ENCODE results near the gene LDB2. TPM values are rescaled to one million over a fixed set of nuclear protein-coding genes. Genes with fewer than 3 reads are reported as not detected.

Gene LDB2
- total RNA-seq, 1 donor, result 18.8 TPM

- Histone ChIP-seq H3K4me1 (ENCODE audit: insufficient read depth, low read length) (peaks cover 16% of the 10 kb centered on the region), H3K27me3 (ENCODE audit: insufficient read depth, low read length) (no peaks in the 10 kb centered on the region), H3K36me3 (ENCODE audit: insufficient read depth, low read length) (no peaks in the 10 kb centered on the region), H3K4me3 (ENCODE audit: insufficient read depth, low read length) (no peak overlapping the region), H4K20me1 (ENCODE audit: insufficient read depth, low read length) (no peaks in the 10 kb centered on the region), H3K4me2 (ENCODE audit: insufficient read depth, low read length) (no peak overlapping the region), H2AFZ (ENCODE audit: low read length) (no peak overlapping the region), H3K79me2 (ENCODE audit: insufficient read depth, low read length) (no peaks in the 10 kb centered on the region), H3K9me3 (ENCODE audit: low read depth, low read length) (no peaks in the 10 kb centered on the region), H3K27ac (ENCODE audit: low read depth, low read length) (peak overlapping the region; percentile 1)
- no peak for TF ChIP-seq CTCF (IDR thresholded peaks at IDR 0.05; ENCODE audit: extremely low read depth, low read depth, low read length)
- DNase-seq (ENCODE audit: insufficient read length, low spot score, missing footprints), result no peak
Measured at GRCh38 chr4:16608611-16609125, 289.8 kb downstream of the LDB2 start.

GRCh38 chr4:16608123-16608522, 290.3 kb downstream of the LDB2 start:
- H3K4me2 ChIP-seq (ENCODE audit: insufficient read depth, low read length), result no peak overlapping the region
- no peaks in the 10 kb centered on the region for H3K9me3 ChIP-seq (ENCODE audit: low read depth, low read length)
- H4K20me1 ChIP-seq (ENCODE audit: insufficient read depth, low read length), result no peaks in the 10 kb centered on the region
- no peaks in the 10 kb centered on the region for H3K27me3 ChIP-seq (ENCODE audit: insufficient read depth, low read length)
- H3K4me3 ChIP-seq (ENCODE audit: insufficient read depth, low read length), result no peak overlapping the region
- H3K4me1 ChIP-seq (ENCODE audit: insufficient read depth, low read length), result peaks cover 16% of the 10 kb centered on the region
- no peak overlapping the region for H2AFZ ChIP-seq (ENCODE audit: low read length)
- DNase-seq (ENCODE audit: insufficient read length, low spot score, missing footprints), result peak; percentile 52
- TF ChIP-seq CTCF (IDR thresholded peaks at IDR 0.05; ENCODE audit: extremely low read depth, low read depth, low read length), result no peak
- no peaks in the 10 kb centered on the region for H3K36me3 ChIP-seq (ENCODE audit: insufficient read depth, low read length)
- H3K27ac ChIP-seq (ENCODE audit: low read depth, low read length), result peak overlapping the region; percentile 1
- H3K79me2 ChIP-seq (ENCODE audit: insufficient read depth, low read length), result no peaks in the 10 kb centered on the region

GRCh38 chr4:16607241-16608066, 291.0 kb downstream of the LDB2 start:
- DNase-seq (ENCODE audit: insufficient read length, low spot score, missing footprints), result peak; percentile 55
- H2AFZ ChIP-seq (ENCODE audit: low read length), result no peak overlapping the region
- no peaks in the 10 kb centered on the region for H4K20me1 ChIP-seq (ENCODE audit: insufficient read depth, low read length)
- H3K4me2 ChIP-seq (ENCODE audit: insufficient read depth, low read length), result no peak overlapping the region
- H3K4me3 ChIP-seq (ENCODE audit: insufficient read depth, low read length), result no peak overlapping the region
- H3K9me3 ChIP-seq (ENCODE audit: low read depth, low read length), result no peaks in the 10 kb centered on the region
- no peak for TF ChIP-seq CTCF (IDR thresholded peaks at IDR 0.05; ENCODE audit: extremely low read depth, low read depth, low read length)
- no peaks in the 10 kb centered on the region for H3K27me3 ChIP-seq (ENCODE audit: insufficient read depth, low read length)
- H3K36me3 ChIP-seq (ENCODE audit: insufficient read depth, low read length), result no peaks in the 10 kb centered on the region
- no peaks in the 10 kb centered on the region for H3K79me2 ChIP-seq (ENCODE audit: insufficient read depth, low read length)
- H3K4me1 ChIP-seq (ENCODE audit: insufficient read depth, low read length), result peaks cover 16% of the 10 kb centered on the region
- H3K27ac ChIP-seq (ENCODE audit: low read depth, low read length), result peak overlapping the region; percentile 1

- Histone ChIP-seq H3K4me1 (ENCODE audit: insufficient read depth, low read length) (peaks cover 16% of the 10 kb centered on the region), H2AFZ (ENCODE audit: low read length) (no peak overlapping the region), H3K27me3 (ENCODE audit: insufficient read depth, low read length) (no peaks in the 10 kb centered on the region), H4K20me1 (ENCODE audit: insufficient read depth, low read length) (no peaks in the 10 kb centered on the region), H3K4me2 (ENCODE audit: insufficient read depth, low read length) (no peak overlapping the region), H3K9me3 (ENCODE audit: low read depth, low read length) (no peaks in the 10 kb centered on the region), H3K4me3 (ENCODE audit: insufficient read depth, low read length) (no peak overlapping the region), H3K27ac (ENCODE audit: low read depth, low read length) (no peak overlapping the region), H3K36me3 (ENCODE audit: insufficient read depth, low read length) (no peaks in the 10 kb centered on the region), H3K79me2 (ENCODE audit: insufficient read depth, low read length) (no peaks in the 10 kb centered on the region)
- TF ChIP-seq CTCF (IDR thresholded peaks at IDR 0.05; ENCODE audit: extremely low read depth, low read depth, low read length), result no peak
- no peak for DNase-seq (ENCODE audit: insufficient read length, low spot score, missing footprints)
Measured at GRCh38 chr4:16606691-16607090, 291.8 kb downstream of the LDB2 start.

Measured in osteoblast (primary cell).